Endothelial cell of umbilical vein (primary cell): ENCODE results near the gene EEIG1. TPM values are rescaled to one million over a fixed set of nuclear protein-coding genes. Genes with fewer than 3 reads are reported as not detected.
A peak's percentile ranks its signal among the peaks of the same experiment; 100 is the strongest.

ENCODE experiments used
- BruUV-seq: library from RNA; stranded (reverse); fragments of 400-500 nt; replicated peaks from 2 replicates; lab custom pipeline; 2021; lab: Mats Ljungman, UMichigan
- CTCF ChIA-PET: fragments of 300-600, 350-600 bp; sonication (Branson Sonifier 250); formaldehyde crosslinking; loops from one replicate; lab custom pipeline; 2021; ENCODE audit warnings: antibody characterized with exemption, inconsistent platforms; lab: Charles Lee
- POLR2A ChIA-PET: fragments of 300-600, 350-600 bp; sonication (Branson Sonifier 250); formaldehyde crosslinking; loops from one replicate; lab custom pipeline; 2021; ENCODE audit warnings: antibody characterized with exemption, inconsistent platforms; lab: Charles Lee
- DNase-seq: peaks from one replicate; pipeline ENCODE4 v3.0.0-alpha.2; 2011; ENCODE audit warnings: low read depth, low spot score
- FAIRE-seq: peaks from 2 replicates; lab custom pipeline; 2011; peaks lifted over from hg19 to GRCh38; lab: Jason Lieb, UNC
- H2AFZ ChIP-seq: 2 replicates; pipeline ENCODE4 v1.6.0; 2012; ENCODE audit warnings: low read depth, low read length, control low read depth, inconsistent platforms
- H3K27ac ChIP-seq: 2 replicates; pipeline ENCODE4 v1.5.1; 2011; ENCODE audit warnings: low read depth, mild to moderate bottlenecking, control low read depth, low read length, moderate library complexity; ENCODE audit not compliant: insufficient read depth
- H3K27me3 ChIP-seq, 2 experiments: 2 replicates each; pipeline versions ENCODE4 v1.6.0 to v1.6.1; 2011; ENCODE audit warnings: low read length in 2 of 2, mixed read lengths in 1 of 2; ENCODE audit not compliant: control insufficient read depth in 2 of 2, insufficient read depth in 2 of 2
- H3K36me3 ChIP-seq, 2 experiments: 2 replicates in 1 of 2; 3 replicates in 1 of 2; pipeline ENCODE4 v1.5.1; 2011; ENCODE audit warnings: low read length in 2 of 2, mild to moderate bottlenecking in 1 of 2, moderate library complexity in 1 of 2; ENCODE audit not compliant: control insufficient read depth in 2 of 2, insufficient read depth in 2 of 2; ENCODE audit errors: extremely low read depth in 1 of 2
- H3K4me1 ChIP-seq: 3 replicates; pipeline ENCODE4 v1.5.1; 2011; ENCODE audit warnings: mild to moderate bottlenecking, low read length; ENCODE audit not compliant: control insufficient read depth, insufficient read depth; ENCODE audit errors: extremely low read depth
- H3K4me2 ChIP-seq: 2 replicates; pipeline ENCODE4 v1.6.1; 2011; ENCODE audit warnings: low read length, control low read depth, mixed read lengths; ENCODE audit not compliant: insufficient read depth
- H3K4me3 ChIP-seq, 3 experiments: fragments of 200-600 bp in 1 of 3; sonication (generic), shearing (Covaris generic) in 1 of 3; replicated peaks in 1 of 3; 2 replicates each; pipeline ENCODE4 v1.5.1; 2011 to 2016; ENCODE audit warnings: control low read depth in 3 of 3, low read length in 3 of 3, mild to moderate bottlenecking in 2 of 3, inconsistent platforms in 1 of 3, low read depth in 1 of 3, moderate library complexity in 1 of 3; ENCODE audit not compliant: insufficient read depth in 1 of 3
- H3K79me2 ChIP-seq: 2 replicates; pipeline ENCODE4 v1.6.0; 2012; ENCODE audit warnings: low read length, inconsistent platforms; ENCODE audit not compliant: control insufficient read depth, insufficient read depth
- H3K9ac ChIP-seq: replicated peaks from 2 replicates; pipeline ENCODE3; 2011; ENCODE audit warnings: low read length, control low read depth; ENCODE audit not compliant: insufficient read depth; ENCODE audit errors: extremely low read depth
- H3K9me1 ChIP-seq: replicated peaks from 3 replicates; pipeline ENCODE4 v1.6.0; 2011; ENCODE audit warnings: mild to moderate bottlenecking, low read length; ENCODE audit not compliant: control insufficient read depth, insufficient read depth; ENCODE audit errors: extremely low read depth
- H3K9me3 ChIP-seq: replicated peaks from 2 replicates; pipeline ENCODE4 v1.5.1; 2012; ENCODE audit warnings: low read length, inconsistent platforms; ENCODE audit not compliant: control insufficient read depth, insufficient read depth
- H4K20me1 ChIP-seq: replicated peaks from 2 replicates; pipeline ENCODE3; 2011; ENCODE audit warnings: mild to moderate bottlenecking, low read length; ENCODE audit not compliant: control insufficient read depth, insufficient read depth; ENCODE audit errors: extremely low read depth
- EZH2 ChIP-seq: IDR thresholded peaks from 2 replicates; pipeline ENCODE4 v1.6.1; 2012; ENCODE audit warnings: borderline replicate concordance, low read depth, mild to moderate bottlenecking, moderate library complexity, low read length, inconsistent platforms; ENCODE audit not compliant: severe bottlenecking
- FOS ChIP-seq: IDR thresholded peaks from 2 replicates; pipeline ENCODE4 v1.6.1; 2011; ENCODE audit warnings: mild to moderate bottlenecking, low read length, moderate library complexity, borderline replicate concordance; ENCODE audit not compliant: insufficient read depth
- GATA2 ChIP-seq: IDR thresholded peaks from 2 replicates; pipeline ENCODE4 v1.7.0; 2011; ENCODE audit warnings: low read depth, mild to moderate bottlenecking, moderate library complexity, mixed read lengths, low read length; ENCODE audit not compliant: insufficient read length, insufficient read depth
- JUN ChIP-seq: IDR thresholded peaks from 2 replicates; pipeline ENCODE4 v1.6.1; 2011; ENCODE audit warnings: borderline replicate concordance, low read depth; ENCODE audit not compliant: insufficient read length, insufficient read depth
- MAX ChIP-seq: IDR thresholded peaks from 2 replicates; pipeline ENCODE4 v1.6.1; 2011; ENCODE audit not compliant: insufficient read depth, insufficient read length
- MYC ChIP-seq: IDR thresholded peaks from one replicate; pipeline ENCODE4 v1.6.1; 2011; ENCODE audit warnings: mild to moderate bottlenecking, low read depth, low read length
- POLR2A ChIP-seq: IDR thresholded peaks from 2 replicates; pipeline ENCODE4 v1.6.1; 2012; ENCODE audit warnings: low read depth, mild to moderate bottlenecking, control low read depth, low read length
- POLR2AphosphoS5 ChIP-seq: IDR thresholded peaks from 2 replicates; pipeline ENCODE4 v1.6.1; 2012; ENCODE audit warnings: low read depth, mild to moderate bottlenecking, control low read depth, low read length, moderate library complexity; ENCODE audit not compliant: insufficient read depth
- dilution Hi-C: fragments of 300-500 bp; cut with MboI; formaldehyde crosslinking; loops from one replicate; pipeline ENCODE4 v1.15.0; 2019; ENCODE audit warnings: low sequenced_read_pairs; ENCODE audit not compliant: extremely low pct_ligation_motif_present
- intact Hi-C: fragments of 100-400 bp; cut with micrococcal nuclease; formaldehyde crosslinking; loops from one replicate; pipeline ENCODE4 v1.10.0; 2022
- polyA plus RNA-seq, 4 experiments: library from polyadenylated mRNA; depleted of rRNA in 3 of 4; stranded (reverse) in 3 of 4; unstranded in 1 of 4; fragments of >200 nt; gene quantifications; 2 replicates each; pipeline versions ENCODE4 v1.2.1 to v1.2.3, GENCODE V29; 2011 to 2012; ENCODE audit warnings: missing spikeins in 1 of 4
- total RNA-seq: library from RNA; stranded (reverse); gene quantifications from 2 replicates; pipeline ENCODE4 v1.2.3, GENCODE V29; 2021
- TF ChIP-seq, protein P1 (sequence below), 2 donors: IDR thresholded peaks; 1 replicate in 1 of 2; 2 replicates in 1 of 2; pipeline ENCODE4 v1.5.1; 2011; ENCODE audit warnings: low read length in 2 of 2, mild to moderate bottlenecking in 2 of 2, moderate library complexity in 2 of 2, control low read depth in 1 of 2, inconsistent platforms in 1 of 2, low read depth in 1 of 2; ENCODE audit not compliant: insufficient read depth in 1 of 2; ENCODE audit errors: extremely low read depth in 1 of 2

Gene EEIG1
- total and polyA plus RNA-seq, 2 donors (not counting 3 experiments of a cell fraction or from before 2014, with no cell fraction given), result 8.4 to 19.0 TPM

DNA sequence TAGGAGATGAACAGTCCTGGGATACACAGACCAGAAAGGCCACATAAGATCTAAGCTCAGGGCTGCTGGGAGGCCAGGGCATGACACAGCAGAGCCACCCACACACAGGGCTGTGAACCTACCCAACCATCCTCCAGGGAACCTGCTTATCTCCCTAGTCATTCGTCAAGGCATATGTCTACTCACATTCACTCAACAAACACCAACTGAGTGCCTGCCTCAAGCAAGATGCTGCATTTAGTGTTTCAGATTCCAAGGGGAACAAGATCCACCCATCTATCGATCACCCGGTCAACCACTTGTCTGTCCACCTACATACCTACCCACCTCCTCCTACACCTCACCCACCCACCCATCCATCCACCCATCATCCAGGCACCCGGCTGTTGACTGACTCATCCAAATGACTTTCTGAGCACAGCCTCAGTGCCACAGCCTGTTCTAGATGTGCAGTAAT is 45.0 kb downstream of the EEIG1 start:
- ChIA-PET CTCF (interaction anchor here (0.6 kb wide), 1 partner anchor 414 kb away, joined by 4 read pairs; no protein-coding TSS in a partner anchor), POLR2A (no interaction called here)
- Histone ChIP-seq H3K4me2 (peak overlapping the region; percentile 74), H3K27ac (no peak overlapping the region), H3K9me3 (no peaks in the 10 kb centered on the region), H2AFZ (no peak overlapping the region), H3K4me1 (peaks cover 31% of the 10 kb centered on the region), H3K9ac (no peak overlapping the region), H3K9me1 (no peaks in the 10 kb centered on the region), H3K27me3 (no peaks in the 10 kb centered on the region), H4K20me1 (no peaks in the 10 kb centered on the region), H3K4me3 (no peak overlapping the region), H3K79me2 (peaks cover 21% of the 10 kb centered on the region), H3K36me3 (peaks cover 0 to 3% of the 10 kb centered on the region in 2 experiments)
- intact Hi-C loops, result no loop called here
- TF ChIP-seq MAX, result no peak
- TF ChIP-seq POLR2A, result no peak
- TF ChIP-seq GATA2, result no peak
- TF ChIP-seq POLR2AphosphoS5, result no peak
- TF ChIP-seq JUN, result no peak
- TF ChIP-seq FOS, result no peak
- TF ChIP-seq, protein P1, sequence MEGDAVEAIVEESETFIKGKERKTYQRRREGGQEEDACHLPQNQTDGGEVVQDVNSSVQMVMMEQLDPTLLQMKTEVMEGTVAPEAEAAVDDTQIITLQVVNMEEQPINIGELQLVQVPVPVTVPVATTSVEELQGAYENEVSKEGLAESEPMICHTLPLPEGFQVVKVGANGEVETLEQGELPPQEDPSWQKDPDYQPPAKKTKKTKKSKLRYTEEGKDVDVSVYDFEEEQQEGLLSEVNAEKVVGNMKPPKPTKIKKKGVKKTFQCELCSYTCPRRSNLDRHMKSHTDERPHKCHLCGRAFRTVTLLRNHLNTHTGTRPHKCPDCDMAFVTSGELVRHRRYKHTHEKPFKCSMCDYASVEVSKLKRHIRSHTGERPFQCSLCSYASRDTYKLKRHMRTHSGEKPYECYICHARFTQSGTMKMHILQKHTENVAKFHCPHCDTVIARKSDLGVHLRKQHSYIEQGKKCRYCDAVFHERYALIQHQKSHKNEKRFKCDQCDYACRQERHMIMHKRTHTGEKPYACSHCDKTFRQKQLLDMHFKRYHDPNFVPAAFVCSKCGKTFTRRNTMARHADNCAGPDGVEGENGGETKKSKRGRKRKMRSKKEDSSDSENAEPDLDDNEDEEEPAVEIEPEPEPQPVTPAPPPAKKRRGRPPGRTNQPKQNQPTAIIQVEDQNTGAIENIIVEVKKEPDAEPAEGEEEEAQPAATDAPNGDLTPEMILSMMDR (IDR thresholded peaks at IDR 0.05; ENCODE audit: extremely low read depth in 1 of 2, insufficient read depth in 1 of 2, low read depth in 1 of 2, low read length in 2 of 2), result no peak
- no peak for TF ChIP-seq EZH2
- no peak for TF ChIP-seq MYC
- dilution Hi-C loops, result no loop called here
- no TSS peak for BruUV-seq
- no peak for DNase-seq
- FAIRE-seq, result no peak
